SKM-1 treated with dmso at 0.1 percent for 144 hours (cell line): ENCODE data around the gene PTPN3.

ENCODE experiments used
- DNase-seq: peaks from one replicate; lab custom pipeline; 2025; ENCODE audit not compliant: unreplicated experiment; lab: John Stamatoyannopoulos, UW

The PTPN3 gene

DNA sequence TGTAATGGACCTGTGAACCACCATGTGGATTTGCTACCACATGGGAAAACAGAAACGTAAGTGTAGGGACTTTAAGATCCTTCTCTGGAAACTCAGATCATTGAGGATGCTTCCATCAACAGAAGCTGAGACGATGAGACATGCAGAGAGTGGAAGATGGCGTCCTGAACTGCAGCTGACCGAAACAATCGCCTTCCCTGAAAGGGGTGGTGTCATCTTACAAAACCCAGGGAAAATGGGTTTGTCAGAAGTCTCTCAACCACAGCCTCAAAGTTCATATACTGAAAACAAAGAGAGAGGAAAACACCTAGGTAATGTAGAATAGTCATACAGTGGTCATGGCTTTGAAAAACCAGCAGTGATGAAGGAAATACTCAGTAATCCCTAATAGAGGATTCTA is 6.6 kb upstream of the PTPN3 start:
- DNase-seq: no peak

DNA sequence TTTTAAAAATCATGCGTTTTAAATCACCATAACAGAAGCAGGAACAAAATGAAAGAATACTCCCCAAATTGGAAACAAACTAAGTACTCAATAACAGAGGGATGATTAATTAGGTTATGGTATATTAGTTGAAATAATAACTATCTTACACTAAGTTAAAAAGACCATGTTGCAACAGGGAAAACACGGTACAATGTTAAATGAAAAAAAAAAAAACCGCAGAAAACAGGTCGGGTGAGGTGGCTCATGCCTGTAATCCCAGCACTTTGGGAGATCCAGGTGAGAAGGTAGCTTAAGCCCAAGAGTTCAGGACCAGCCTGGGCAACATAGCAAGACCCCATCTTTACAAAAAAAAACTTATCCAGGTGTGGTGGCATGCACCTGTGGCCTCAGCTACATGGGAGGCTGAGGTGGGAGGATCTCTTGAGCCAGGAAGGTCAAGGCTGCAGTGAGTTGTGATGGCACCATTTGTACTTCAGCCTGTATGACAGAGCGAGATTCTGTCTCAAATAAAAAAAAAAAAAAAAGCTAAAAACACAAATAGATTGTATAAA is 2.4 kb upstream of the PTPN3 start:
- no peak for DNase-seq

DNA sequence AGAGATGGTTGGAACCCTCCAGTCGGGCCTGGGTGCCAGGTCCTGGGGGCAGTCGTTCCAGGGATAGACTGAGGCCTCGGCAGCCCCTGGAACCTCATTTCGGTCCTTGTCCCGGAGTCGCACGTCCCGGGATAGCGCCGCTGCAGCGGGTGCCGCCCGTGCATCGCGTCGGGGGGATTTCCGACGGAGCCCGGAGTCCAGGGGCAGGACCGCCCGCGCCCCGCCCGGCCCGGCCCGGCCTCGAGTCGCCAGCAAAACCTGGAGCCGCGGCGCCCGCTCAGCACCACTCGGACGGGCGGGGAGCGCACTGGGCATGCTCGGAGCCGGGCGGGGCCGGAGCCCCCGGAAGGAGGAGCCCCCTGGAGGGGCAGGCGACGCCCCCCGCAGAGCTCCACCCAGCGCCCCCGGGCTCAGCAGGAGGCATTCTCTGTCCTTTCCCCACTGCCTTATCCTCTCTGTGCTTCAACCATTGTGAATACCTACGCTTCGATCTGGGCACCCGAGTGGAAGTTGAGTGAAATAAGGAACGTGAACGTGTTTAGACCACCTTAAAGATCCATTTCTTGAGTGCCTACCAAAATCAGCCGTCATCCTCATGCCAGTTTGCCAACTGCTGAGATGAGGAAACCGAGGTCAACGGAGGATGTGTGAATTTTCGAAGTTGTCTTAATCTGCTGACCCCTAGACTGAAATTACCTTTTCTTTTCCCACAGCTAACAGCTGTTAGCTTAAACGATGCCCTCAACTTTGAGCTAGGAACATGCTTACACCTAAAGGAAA is 1.7 kb upstream of the PTPN3 start:
- DNase-seq: no peak

DNA sequence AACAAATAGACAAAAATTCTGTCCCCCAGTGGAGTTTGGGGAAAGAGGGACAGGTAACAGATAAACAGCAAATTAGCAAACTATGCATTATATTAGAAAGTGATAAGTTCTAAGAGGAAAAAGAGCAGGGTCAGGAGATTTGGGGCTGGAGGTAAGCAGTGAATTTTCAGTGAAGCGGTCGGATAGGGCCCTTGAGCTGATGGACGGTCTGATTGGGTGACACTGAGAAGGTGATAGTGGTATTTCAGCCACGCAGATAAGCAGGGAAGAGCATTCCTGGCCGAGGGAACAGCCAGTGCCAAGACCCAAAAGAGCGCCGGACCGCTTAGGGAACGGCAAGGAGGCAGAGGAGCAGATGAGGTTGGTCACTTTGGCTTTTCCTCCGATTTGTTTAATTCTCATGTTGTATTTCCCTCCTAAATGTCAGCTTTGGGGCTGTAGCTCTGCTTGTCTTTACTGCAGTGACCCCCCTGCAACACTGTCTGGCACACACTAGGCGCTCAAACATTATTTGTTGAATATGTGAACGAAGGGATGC is 1.1 kb upstream of the PTPN3 start:
- no peak for DNase-seq

DNA sequence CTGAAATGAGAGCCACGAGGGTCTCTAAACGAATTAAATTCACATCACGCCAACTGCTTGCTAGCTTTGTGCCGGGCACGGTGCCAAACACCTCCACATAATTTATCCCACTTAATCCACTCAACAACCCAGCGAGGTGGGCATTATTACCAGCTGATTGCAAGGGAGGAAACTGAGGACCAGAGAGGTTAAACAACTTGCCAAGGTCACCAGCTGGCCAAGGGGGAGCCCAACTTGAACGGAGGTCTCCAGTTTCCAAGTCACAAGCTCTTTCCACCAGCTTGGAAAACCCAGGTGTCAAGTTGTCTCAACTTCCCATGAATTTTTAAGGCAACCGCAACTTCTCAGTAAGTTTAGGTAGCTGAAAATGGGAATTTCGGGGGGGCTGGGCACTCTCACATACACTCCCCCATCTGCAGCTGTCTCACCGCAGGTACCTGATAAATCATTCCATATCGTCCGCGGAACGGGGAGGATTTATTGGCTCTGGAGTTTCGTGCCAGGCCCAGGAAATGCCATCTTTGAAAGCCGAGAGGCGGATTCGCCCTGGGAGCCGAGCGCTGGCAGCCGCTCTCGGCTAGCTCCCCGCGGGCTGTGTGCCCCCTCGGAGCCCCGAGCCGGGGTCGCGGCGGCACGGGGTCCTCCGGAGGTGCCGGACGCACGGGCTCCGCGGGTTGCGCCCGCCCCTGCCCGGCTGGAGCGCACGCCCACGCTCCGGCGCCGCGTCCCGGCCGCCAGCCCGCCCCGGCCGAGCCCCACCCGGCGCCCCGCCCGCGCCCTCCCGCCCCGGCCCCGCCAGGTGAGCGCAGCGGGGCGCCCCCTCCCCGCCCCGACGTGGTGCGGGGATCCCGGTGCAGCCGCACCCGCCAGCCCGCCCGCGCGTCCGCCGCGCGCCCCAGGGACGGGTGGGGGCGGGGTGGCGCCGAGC is 617 bp downstream of the PTPN3 start:
- no peak for DNase-seq

DNA sequence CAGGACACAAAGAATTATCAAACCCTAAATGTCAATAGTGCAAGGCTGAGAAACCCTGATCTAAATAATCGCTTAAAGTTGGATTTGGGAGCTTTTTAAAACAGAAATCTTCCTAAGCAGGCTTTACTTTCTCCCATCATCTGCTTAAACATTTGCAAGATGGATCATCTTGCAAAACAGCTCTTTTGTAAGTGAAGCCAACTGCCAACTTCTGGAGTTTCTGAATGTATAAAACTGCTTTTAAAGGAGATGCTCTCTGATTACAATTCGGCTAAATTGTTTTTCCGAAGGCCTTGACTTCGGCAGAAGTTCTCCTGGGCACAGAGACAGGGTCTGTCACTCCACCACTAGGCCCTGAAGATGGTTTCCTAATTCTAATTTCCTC is 1.3 kb downstream of the PTPN3 start:
- no peak for DNase-seq

DNA sequence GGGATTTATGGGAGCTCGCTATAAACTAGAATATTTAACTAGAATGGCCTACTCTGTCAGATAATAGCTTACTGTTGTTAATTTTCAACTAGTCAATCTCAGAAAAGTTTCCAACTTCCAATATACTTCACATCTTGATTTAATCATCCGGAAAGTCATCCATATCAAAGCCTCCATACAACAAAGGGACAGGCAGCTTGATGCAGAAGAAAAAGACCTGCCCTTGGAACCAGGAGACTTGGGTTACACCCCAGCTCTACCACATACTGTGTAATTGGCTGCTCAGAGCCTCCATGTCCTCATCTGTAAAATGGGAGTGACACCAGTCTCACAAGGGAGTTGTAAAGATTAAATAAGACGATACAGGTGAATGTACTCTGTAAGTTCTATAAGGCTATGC is 1.9 kb downstream of the PTPN3 start:
- no peak for DNase-seq

DNA sequence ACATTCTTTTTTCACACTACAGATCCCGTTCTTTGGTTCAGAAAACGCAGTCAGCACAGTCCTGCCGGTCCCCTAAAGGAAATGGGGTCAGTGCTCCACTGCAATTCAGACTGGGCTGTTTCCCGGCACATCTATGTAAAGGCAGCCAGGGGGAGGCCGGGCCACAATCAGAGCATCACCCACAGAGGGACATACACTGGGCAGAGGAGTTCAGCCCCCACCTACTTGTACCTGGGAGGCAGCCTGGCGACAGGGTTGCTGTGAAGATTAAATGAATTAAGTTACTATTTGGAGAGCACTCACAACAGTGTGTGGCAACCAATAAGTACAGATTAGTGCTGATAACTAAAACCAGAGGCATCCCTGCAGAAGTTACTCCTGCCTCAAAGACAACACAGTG is 4.5 kb downstream of the PTPN3 start:
- no peak for DNase-seq

DNA sequence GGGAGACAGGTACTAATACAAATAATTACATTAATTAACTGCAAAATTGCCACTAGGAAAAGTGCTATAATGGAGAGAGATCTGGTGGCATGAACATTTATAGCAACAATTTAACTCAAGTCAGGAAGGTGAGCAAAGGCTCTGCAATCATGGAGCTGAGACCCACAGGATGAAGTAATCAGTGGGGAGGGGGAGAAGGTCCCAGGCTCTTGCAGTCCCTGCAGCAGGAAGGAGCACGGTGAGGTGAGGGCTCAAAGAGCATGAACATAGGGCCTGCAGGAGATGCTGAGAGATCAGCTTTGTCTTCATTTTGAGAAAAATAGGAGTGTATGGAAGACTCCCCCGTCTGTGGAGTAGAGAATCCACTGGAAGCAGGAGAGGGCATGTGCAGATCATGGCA is 6.5 kb downstream of the PTPN3 start:
- no peak for DNase-seq

DNA sequence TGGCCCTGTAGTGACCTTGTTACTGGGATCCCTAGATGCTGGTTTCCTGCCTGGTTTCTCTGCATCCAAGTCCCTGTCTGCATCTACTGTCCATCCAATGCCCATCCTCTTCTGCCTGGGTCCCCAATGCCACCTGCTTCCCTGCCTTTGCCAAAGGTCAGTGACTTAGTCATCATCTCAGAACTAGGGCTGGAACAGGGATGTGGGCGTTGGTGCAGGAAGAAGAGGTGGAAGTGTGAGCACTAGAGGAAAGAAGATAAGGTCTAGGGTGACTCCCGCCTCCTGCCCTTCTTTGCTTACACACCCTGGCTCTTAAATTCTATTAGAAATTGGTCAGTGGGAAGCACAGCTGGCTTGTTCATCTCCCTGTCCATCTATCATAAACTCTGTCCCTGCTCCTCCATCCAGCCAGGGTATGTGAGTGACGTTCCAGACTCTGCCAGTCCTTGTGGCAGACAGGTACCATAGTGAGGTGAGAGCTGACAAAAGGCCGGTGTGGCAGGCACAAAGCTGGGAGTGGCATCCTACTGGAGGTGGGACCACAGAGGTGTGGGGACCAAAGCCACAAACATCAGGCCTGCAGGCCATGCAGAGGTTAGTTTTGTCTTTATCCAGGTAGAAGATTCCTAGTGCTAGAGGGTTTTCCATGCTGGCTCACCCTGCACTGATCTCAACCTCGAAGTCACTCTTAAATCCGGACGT is 9.2 kb downstream of the PTPN3 start:
- DNase-seq: no peak

DNA sequence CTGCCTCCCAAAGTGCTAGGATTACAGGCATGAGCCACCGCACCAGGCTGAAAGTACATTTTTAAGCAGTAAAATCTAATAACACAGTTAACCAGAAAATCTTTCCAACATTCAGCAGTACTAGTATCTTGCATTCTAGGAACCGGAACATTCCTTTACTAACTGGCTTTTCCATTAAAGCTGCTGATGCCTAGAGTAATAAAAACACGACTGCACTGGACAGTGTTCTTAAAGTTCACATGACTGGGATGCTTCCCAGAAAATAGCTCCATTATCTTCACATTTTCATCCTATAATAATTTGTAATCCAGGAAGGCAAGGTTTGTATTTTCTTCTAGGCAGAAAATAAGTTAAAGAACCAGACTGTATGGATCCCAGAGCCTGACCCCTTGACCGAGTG is 9.8 kb downstream of the PTPN3 start:
- no peak for DNase-seq

DNA sequence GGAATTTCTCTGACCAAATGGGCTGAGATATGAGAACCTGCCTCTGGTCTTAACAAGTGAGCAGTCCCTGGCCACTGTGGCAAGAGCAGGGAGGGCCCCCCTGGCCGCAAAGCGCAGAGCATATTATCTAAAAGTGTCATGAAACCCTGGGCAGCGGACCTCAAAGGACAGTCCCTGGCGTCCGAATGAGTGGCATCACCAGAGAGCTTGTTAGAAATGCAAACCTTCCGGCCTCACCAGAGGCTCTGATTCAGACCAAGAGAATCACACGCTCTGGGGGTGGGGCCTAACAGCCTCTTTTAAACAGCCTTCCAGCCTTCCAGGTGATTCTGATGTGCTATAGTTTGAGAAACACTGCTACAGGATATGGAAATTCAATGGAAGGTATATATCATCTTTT is 10.9 kb downstream of the PTPN3 start:
- no peak for DNase-seq

DNA sequence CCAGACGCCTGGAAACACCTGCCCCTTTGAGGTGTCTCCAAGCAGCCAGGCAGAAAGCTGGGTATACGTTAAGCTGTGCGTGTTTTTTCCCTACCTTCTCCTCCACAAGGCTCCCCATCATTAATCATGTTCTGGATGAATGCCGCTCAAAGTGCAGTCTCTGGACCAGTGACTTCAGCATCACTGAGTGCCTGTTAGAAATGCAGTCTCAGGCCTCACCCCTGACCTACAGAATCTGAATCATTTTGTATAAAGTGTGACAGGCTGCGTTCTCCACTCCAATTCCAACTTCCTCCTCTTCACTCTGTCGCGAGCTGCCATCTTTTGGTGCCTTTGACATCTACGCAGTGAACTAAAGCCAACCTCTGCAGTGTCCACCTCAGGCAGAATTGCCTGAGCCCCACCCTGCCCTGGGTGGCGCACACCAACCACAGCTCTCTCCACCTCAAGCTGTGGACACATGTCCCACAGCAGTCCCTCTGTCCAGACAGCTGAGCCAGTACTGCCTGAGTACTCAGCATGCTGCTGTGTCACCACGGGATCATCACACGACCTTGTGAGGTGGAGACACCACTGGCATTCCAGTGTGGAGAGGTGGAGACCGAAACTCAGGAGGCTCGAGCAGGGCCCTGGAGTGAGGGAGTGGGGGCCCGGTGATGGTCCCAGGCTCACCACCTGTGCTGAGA is 14.2 kb downstream of the PTPN3 start:
- no peak for DNase-seq

DNA sequence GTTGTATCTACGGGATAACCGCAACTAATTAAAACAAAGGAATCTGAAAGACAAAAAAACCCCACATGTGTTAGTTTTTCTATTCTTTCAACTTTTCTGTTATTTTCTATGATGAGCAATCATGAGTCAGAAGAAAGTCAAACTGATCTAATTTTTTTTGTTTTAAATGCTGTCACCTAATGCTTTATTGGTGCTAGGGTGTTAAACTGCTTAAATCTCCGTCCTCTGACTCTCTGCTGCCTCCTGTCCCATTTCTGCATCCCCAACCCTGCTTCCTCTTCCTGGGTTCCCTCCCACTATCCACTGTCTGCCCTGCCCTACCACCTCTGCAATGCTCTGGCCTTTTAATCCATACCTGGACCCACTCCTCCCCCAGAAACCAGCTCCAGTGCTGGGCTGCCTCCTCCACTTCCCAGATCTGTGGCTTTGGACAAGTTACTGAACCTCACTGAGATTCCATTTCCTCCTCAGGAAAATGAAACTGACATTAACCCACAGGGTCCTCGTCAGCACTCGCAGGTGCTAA is 15.7 kb downstream of the PTPN3 start:
- no peak for DNase-seq

DNA sequence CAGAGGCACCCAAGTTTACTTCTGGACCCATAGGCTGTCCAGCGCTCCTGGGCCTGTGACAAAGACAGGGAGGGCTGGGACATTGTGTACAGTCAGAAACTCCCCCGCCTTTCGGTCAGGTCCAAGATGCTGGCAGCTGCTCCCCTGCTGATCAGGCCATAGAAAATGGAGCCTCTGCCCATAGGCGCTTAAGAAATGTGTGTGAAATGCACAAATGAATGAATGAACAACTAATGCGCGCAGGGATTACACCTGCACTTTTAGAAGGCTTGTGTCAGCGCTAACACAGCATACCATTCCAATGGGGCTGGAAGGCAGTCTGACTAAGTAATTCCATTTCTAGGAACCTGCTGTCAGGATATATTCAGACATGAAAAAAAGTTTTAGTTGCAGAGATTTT is 16.3 kb downstream of the PTPN3 start:
- DNase-seq: no peak

DNA sequence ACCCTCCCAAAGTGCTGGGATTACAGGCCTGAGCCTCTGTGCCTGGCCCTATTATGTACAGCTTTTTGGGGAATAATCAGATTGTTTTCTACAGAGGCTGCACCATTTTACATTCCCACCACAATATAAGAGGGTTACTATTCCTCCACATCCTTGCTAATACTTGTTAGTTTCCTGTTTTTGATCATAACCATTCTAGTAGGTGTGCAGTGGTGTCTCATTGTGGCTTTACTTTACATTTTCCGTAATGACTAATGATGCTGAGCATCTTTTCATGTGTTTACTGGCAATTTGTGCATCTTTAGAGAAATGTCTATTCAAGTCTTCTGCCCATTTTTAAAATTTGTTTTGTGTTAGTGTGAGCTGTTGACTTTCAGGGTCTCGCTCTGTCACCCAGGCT is 18.3 kb downstream of the PTPN3 start:
- no peak for DNase-seq

DNA sequence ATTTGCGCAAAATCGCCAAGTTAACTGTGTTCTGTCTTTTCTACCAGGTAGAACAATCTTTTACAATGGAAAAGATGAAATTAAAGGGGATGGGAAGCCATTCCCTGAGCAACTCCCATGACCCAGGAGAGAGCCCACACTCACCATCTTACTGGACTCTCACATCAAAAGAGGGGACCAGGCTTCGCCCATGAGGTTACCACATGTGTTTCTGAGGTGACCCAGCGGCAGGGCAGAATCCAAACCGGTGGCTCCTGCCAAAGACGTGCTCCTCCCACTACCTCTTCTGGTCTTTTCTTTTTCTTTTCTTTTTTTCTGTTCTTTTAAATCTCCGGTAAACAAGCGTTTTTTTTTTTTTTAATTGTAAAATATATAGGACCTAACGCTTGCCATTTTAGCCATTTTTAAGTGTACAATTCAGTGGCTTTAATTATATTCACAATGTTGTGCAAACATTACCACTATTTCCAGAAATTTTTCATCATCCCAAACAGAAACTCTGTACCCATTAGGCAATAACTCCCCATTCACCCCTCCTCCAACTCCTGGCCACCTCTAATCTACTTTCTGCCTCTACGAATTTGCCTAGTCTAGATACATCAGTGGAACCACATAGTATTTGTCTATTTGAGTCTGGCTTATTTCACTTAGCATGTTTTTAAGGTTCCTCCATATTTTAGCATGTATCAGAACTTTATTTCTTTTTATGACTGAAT is 19.3 kb downstream of the PTPN3 start:
- no peak for DNase-seq

DNA sequence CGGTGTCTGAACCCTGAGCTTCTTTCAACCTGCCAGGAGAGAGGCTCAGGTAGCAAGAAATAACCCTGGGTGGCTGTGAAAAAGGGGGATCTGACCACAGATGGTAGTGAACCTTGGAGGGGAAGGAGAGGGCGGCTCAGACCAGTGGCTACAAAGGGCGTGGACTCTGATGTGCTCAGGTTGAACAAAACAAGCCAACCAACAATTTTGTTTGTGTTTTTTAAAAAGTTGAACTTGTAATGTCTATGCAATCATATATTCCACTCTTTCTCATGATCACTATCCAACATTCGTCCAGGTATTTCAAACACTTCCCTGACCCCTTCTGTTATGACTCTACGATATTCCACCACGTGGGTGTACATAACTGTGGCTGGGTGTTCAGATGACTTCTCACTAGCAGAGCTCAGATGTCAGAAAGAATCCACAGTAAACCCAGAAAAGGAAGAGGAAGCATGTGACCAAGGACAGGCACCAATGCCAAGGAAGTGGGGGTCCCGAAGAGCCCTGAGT is 20.0 kb downstream of the PTPN3 start:
- no peak for DNase-seq

DNA sequence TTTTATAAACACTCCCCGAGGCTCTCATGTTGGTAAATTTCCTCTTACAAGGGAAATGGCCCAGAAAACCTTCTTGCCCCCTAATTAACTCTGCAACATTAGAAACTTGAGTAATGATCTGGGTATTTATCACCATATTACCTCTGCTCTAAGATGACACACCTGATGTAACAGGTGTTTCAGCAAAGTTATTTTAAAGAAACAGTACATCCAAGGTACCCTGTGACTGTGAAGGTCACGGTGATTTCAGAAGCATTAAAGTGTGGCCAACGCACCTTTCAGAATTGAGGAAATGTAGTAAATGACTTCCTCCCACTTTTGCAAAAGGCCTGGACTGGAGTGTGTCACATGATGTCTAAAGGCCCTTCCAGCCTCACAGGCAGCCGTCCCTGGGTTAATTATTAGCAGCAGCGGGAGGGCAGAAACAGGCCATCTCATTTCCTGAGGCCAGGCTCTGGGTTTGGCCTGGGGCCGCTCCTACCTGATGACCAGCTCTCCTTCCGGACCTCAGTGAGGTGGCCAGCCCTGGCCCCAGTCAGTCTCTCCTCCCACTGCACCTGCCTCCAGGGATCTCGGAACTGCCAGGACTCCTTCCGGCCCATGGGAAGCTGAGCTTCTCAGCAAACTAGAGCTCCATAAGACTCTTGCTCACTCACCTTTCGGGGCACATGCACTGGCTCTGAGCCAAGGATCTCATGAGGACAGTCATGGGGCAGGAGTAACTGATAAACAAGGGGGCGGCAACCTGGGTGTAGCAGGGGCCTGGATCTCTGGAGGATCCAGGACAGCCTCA is 20.7 kb downstream of the PTPN3 start:
- DNase-seq: no peak
